ENCODE data around the gene PTPRT.

The PTPRT gene

DNA sequence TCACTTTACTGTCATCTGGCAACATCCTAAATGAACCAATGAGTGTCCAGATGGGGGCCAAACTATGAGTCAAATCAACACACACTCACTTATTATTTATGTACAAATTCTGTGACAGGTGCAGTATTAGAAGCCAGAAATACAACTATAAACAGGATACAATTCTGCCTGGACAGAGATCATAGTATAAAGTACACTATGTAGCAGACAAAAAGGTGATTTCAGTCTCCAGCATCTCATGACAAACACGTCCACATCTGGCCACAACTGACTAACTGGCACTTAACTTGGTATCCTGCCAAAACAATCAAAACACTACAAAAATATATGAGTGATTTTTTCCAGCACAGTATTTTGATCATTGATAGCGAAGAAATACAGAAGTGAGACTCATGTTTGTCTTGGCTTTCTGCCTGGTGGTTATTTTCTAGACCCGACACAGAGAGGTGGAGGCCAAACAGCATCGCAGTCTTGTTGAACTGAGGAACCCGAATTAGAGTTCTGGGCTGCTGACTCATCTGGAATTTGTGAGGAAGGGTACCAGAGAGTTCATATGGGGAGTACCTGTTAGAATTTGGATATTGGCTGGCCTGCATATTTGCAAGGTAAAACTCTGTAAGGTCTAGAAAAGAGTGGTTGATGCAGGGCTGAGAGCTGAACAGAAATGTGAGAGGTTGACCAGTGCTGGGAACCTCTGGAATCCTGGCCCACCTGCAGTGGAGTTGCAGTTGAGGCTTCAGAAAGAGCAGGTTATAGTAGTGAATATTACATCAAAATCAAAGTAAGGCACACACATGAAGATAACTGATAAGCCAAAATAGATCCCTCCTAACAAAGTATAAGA, 475.2 kb downstream of the PTPRT start:
- DNase-seq (ENCODE audit: low read depth): no peak

DNA sequence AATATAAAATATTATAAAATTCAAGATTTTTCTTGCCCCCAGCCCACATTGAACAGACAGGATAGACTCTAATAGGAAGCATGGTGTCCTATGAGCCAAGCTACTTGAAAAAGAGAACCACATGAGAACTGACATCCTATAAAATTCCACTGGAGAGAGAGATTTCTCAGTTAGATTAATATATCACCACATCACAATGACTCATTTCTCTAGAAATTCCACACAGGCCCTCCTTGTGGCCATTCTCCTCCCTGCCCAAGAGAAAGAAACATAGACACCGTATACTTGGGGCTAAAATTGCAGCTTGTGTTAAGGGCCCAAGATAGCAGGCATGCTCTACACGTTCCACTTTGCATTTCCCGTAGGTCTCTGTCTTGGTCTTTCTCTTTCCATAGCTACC, 481.4 kb downstream of the PTPRT start:
- no peak for DNase-seq (ENCODE audit: low read depth)

DNA sequence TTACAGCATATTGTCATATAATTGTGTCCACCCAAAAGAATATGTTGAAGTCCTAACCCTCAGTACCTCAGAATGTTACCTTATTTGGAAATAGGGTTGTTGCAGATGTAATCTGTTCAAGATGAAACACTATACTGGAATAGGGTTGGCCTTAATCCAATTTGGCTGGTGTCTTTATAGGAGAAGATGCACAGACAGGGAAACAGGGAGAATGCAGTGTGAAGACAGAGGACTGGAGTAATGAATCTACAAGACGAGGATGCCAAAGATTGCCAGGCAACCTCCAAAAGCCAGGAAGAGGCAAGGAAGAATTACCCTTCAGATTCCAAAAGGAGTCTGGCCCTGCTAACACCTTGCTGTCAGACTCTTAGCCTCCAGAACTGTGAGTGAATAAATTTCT, 482.9 kb downstream of the PTPRT start:
- no peak for DNase-seq (ENCODE audit: low read depth)

DNA sequence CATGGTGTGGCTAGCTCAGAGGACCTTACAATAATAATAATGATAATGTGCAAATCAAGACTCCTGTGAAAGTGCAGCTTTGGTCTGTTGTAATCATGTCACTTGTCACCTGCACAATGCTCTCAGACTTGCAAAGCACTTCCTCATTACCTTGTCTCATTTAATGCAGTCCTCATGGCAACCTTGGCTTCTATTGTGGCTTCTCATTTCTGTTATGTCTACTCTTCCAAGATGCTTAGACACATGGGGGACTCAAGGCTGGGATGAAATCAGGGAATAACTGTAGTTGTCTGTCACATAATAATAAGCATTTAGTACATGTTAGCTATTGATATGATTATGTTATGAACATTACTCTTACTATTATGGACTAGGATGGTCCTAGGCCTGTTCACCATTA, 484.2 kb downstream of the PTPRT start:
- DNase-seq (ENCODE audit: low read depth): no peak

DNA sequence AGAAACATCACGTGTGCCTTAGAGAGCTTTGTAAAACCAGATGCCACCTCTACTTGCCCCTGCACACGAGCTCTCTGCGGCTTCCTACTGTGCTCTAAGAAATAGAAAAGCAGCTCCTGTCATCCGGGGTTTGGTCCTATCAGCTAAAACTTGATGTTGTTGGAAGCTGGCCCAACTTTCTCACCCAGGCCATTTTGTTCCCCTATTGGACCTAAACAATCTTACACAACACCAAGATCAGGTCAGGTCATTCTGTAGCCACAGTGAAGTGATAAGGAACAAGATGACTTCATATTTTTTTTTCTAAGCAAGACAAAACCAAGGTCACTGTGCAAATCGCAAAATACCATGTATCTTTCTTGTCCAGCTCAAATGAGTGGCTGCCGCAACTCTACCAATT, 486.0 kb downstream of the PTPRT start:
- DNase-seq (ENCODE audit: low read depth): no peak

DNA sequence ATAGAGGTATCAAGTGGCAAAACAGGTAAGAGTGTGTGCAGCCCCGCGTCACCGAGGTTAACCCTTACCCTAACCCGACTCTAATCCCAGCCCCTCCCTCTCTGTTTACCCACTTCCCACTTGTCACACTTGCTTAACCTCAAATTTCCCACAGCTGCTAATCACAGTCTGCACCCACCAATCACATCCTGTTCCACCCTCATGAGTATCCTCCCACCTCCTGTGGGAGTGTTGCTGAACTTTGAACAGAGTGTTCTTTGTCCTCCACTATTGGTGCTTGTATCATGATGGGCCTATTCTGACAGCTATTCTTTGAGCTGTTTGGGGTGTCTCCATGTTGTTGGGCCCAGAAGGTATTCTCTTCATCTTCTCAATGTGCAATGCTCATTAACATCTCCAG, 487.8 kb downstream of the PTPRT start:
- no peak for DNase-seq (ENCODE audit: low read depth)

DNA sequence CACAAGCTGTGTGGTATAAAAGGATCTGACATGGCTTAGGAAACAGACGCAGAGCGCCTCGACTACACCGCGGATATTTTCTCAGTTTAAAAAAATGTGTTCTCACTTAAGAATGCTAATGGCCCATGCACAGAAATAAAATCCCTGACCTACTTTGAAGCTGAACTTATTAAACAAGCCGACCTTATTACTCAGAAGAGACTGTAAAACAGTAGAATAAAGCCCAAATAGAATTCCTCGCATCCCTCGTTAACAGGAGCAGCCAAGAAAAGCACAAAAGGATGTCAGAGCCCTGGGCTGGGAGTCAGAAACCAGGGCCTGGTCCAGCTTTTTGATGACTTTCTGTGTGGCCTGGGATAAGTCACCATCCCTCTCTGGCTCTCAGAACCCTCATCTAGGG, 489.3 kb downstream of the PTPRT start:
- no peak for DNase-seq (ENCODE audit: low read depth)

DNA sequence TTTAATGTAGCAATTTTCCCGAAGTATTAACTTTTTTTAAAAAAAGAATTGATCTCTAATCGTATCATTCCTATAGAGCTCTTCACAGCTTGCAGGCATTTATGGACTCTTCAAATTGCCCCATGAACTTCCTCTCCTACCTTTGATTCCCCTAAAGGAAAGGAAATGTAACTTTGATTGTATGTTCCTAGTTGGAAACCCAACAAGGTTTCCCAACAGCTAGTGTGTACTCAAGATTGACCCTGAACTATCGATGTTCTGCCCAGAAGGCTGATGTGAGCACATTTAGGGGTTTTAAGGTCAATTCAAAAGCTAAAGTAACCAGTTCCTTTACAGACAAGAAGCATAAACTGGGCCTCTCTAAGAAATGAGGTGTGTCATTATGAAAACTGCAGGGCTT, 491.7 kb downstream of the PTPRT start:
- DNase-seq (ENCODE audit: low read depth): no peak

DNA sequence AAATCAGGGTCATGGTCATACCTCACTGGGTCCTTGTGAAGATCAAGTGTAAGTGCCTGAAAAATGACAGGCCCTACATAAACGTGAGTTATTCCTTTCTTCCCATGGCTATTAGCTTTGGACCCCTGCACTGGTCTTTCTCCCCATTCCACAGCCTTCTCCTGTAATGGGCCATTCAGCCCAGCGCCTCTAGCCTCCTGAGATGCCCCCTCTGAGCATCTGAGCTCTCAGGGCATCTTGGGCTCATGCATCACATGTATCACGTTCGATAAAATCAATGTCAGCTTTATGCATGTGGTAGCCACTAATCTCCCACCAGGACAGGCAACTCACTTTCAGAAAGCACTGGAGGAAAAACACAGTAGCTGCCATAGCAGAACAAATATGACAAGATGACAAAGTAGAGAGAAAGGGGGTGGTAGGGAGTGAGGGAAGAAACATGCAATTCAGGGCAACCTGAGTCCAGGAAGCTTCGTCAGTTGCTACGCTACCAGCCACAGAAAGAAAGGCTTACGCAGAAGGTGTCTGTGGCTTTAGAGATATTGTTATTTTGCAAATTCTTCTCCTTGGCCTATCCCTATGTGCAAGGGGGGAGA, 498.8 kb downstream of the PTPRT start:
- DNase-seq (ENCODE audit: low read depth): no peak

DNA sequence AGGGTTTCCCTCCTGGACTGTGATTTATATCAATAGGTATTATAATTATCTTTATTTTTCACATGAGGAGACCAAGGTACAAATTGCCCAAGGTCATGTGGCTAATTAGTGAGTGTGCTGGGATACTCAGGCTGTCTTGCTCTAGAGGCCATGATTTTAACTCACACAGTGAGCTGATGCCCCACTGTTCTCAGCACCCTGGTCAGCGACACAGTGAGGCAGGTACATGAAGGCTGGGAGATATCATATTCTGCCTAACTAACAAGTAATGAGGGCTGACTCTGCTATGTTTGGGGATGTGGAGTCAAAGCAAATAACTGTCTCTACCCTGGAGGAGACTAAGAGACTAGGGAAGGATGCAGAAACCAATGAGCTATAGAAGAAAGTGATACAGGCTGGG, 501.1 kb downstream of the PTPRT start:
- DNase-seq (ENCODE audit: low read depth): no peak

DNA sequence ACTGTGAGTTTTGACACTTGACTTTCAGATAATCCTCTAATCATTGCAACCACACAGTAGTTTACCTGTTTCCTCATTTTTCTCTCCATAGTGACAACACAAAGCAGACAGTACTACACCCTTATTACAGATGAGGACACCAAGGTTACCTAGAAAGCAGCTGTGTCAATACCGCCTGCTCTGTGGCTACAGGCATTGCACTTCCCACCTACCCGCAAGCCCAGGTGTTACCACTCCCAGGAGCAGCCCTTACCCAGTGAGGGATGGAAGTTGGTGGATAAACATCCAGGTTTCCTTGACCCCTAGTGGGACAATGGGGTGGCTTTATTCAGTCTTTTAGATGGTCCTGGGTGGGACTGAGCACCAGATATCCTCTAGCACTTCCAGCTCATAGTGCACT, 503.6 kb downstream of the PTPRT start:
- no peak for DNase-seq (ENCODE audit: low read depth)

DNA sequence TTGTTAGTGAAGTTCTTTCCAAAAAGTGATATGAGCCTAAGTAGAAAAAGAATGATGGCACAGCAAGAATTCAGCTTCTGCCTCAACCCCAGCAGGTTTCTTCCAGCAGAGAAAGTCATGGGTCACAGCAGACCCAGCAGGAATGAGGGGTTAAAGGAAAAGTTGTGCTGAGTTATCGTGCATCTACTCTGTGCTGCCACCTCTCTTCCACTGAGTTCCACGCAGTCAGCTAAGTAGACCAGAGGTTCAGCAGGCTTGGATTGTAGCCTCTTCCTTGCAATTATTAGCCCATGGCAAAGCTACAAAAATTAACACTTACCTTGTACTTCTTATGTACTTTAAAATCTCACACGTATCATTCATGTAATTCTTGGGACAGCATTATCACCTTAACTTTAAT, 510.8 kb downstream of the PTPRT start:
- DNase-seq (ENCODE audit: low read depth): no peak

DNA sequence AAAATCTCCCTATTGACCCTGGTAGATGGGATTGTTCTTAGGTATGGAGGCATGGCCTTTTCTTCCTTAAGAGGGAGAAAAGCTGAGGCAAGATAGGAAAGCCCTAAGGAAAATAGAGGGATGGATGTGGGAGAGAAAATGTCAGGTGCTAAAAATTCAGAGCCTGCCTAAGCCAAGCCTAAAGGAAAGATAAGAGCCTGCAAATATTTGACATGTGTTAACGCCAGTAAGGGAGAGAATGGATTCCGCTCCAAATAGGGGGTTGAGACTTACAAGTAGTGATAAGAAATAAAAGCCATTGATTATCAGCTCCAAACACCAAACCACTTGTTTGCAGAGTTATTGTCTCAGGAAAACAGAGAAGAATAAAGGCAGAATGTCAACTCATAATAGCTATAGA, 533.6 kb downstream of the PTPRT start:
- DNase-seq (ENCODE audit: low read depth): no peak

DNA sequence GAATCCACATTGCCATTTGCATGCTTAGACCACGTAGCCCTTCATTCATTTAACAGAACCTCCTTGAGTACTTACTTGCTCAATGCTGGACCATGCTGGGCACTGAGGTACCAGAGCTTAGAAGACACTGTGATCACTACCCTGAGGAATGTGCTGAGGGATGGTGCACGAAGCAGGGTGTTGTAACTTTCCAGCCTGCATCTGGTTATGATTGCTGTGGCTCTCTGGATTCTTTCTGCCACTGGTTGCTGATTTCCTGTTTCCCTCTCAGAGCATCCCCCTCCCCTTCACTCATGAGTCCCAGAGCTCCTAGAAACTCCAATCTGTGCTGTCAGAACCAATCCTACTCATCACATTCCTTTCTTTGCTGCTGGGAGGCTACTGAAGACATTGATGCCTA, 537.4 kb downstream of the PTPRT start:
- DNase-seq (ENCODE audit: low read depth): no peak

DNA sequence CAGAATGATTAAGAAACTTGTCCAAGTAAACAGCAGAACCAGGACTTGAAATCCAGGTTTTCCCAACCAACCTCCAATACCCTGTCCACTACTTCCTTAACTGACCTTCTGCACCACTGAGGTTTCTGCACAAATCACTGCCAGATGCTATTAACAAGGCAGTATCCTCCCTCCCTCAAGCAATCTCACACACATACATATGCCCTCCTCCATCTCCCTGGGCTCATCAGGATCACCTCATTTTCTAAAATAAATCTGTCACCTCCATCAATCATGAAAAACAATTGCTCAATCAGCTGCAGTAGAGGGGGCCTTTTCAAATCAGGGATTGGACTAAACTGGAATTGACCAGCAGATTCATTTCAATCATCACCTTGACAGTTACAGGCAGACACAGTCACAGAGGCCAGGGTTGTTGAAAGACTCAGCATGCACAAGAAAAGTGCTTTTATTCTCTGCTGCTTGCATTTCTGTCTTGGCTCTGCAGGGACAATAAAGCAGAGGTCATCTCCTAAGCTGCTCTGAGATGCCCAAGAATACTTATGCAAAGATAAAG, 539.4 kb downstream of the PTPRT start:
- no peak for DNase-seq (ENCODE audit: low read depth)

DNA sequence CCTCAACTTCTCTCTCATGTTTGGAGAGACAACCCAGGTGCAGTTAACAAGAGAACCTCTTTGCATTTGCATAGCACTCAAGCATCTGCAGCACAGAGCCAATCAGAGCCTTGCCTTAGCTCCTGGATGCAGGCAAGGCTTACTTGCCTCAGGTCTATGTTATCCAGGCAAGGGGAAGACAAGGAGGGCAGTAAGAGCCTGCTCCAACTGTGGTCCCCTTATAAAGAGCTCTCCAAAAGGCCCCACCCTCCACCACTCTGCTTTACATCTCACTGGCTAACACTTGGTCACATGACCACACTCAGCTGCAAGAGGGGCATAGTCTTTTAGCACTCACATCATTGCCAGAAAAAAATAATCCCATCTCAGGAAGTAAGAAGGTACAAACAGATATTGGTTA, 540.0 kb downstream of the PTPRT start:
- DNase-seq (ENCODE audit: low read depth): no peak

DNA sequence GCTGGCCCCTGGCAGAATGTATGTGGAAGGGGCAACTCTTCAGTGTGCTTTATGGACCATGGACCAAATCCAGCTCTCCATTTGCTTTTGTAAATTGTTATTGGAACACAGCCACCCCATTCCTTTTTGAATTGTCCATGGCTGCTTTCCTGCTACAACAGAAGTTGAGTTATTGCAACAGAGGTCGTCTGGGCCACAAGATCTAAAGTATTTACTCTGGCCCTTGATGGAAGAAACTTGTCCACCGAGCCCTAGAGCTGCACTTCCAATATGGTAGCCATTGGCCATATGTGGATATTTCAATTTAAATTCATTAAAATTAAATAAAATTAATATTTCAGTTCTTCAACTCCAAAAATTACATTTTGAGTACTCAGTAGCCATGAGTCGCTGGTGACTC, 543.5 kb downstream of the PTPRT start:
- no peak for DNase-seq (ENCODE audit: low read depth)

DNA sequence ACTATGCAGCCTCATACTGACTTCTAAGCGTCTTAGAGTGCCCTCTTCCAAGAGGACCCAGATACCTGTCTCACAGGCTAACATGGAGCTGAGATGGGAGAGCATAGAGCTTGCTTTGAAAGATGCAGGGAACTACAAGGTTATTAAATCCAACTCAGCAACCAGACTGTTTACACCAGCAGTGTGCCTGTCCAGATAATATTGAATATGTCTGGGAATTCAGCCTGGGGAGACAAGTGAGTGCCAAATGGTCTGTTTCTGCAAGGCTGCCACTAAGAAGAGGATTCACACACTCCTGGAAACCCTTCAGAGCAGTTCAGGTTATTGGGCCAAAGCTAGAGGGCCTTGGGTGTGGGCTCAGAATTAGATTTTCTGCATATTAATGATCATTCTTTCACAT, 547.8 kb downstream of the PTPRT start:
- no peak for DNase-seq (ENCODE audit: low read depth)

DNA sequence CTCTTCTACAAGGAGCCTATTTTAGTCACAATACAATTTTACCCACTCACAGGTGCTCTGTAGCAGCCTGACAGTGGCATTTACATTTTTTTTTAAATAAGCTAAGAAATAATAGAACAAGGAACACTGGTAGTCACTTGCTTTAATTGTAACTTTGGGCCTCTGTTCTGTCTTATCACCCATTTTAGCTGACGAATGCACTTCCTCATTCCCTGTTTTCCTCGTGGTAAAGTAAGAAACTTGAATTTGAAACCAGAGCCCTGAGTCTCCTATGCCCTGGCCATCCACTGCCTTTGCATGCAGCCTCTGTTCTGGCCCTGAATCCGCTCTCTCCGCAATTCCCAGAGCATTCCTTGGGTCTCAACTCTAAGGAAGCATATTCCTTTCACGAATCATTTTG, 550.6 kb downstream of the PTPRT start:
- no peak for DNase-seq (ENCODE audit: low read depth)

DNA sequence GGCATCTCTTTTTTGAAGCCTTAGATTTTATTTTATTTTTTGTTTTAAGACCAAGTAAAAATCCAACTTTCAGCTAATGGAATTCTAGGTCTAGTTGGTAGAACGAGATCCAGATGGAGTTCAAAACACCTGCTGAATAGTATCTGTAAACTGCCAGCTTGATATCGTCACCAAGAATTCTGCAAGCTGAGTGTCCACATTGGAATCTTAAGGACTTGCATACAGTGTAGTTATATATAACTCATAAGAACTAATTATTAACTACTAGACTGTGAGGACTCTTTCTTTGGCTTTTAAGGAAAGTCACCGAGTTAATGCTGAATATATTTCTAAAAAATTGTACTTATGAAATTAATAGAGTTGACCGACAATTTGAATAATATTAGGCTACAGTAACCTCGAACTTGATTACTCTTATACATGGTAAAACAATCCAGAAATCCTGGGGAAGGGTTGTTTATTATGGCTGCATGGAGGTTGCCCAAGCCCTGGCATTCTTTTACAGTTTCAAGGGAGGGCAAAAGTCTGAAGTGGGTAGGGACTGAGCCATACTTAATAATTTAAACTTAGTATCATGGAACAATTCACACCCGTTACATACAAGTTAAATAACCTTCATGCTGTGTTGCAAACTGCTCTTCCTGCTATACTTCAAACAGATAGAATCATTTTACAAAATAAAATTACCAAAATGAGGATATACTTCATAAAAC, 553.9 kb downstream of the PTPRT start:
- DNase-seq (ENCODE audit: low read depth): no peak

DNA sequence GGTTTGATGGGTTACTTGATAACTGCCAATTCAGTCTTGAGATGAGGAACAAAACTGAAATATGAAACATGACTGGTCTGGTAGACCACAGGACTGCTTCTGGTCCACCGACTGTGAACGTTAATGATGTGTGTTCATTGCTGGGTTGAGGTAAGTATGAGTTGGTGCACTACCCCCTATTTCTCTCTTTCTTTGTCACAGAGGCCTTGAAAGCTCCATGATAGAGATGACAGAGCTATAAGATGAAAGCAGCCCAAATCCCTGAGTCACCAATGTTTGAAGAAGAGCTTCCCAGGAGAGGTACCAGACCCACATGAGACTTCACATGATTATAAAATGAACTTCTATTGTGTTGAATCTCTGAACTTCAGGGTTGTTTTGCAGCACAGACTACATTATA, 555.5 kb downstream of the PTPRT start:
- DNase-seq (ENCODE audit: low read depth): no peak

DNA sequence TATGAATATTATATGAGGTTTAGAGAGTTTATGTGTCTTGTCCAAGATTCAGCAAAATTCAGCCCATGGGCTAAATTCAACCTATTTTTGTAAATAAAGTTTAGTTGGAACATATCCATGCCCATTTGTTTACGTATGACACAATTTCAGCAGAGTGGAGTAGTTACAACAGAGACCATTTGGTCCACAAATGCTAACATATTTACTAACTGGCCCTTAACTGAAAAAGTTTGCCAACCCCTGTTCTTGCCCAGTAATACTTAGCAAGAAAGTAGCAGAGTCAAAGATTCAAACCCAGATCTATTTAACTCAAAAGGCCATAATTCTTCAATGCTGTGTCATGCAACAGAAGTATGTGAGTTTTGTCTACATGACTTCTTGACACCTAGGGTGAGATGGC, 561.0 kb downstream of the PTPRT start:
- no peak for DNase-seq (ENCODE audit: low read depth)

DNA sequence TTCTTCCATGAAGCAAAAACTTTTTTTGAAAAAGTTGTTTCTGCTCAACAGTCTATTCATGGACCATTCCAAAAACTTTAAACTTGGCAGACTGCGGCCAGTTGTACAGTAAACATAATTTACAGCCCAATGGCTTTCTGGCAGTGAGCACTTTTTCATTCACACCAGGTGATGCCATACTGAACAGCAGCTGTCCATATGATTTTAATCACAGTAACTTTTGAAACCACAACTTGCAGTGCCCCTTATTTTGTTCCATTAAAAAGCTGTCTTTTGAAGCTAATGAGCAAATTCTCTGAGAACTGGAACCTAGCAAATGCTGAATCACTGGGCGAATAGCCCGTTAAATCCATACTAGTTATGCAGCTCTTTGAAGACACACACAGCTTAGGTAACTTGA, 576.6 kb downstream of the PTPRT start:
- no peak for DNase-seq (ENCODE audit: low read depth)
